Ovary (tissue), 9 donors: ENCODE measurements around the gene CACNA2D3. TPM values are rescaled to one million over a fixed set of nuclear protein-coding genes. Genes with fewer than 3 reads are reported as not detected.

Source experiments
- DNase-seq, 5 donors: peaks; one replicate each; pipeline ENCODE4 v3.0.0-alpha.2; 2019 to 2020
- H3K27ac ChIP-seq, 2 donors: fragments of 200-600 bp; one replicate each; pipeline versions ENCODE4 v1.5.1 to v1.8.0; 2019 to 2022
- H3K27me3 ChIP-seq: fragments of 200-600 bp; one replicate; pipeline ENCODE4 v1.8.0; 2022
- H3K36me3 ChIP-seq: fragments of 200-600 bp; sonication (generic); one replicate; pipeline ENCODE4 v1.5.1; 2019
- H3K4me1 ChIP-seq: one replicate; pipeline ENCODE4 v1.8.1; 2013; ENCODE audit warnings: mild to moderate bottlenecking, moderate library complexity; ENCODE audit not compliant: insufficient read depth
- H3K4me3 ChIP-seq: fragments of 200-600 bp; sonication (generic); one replicate; pipeline ENCODE4 v1.5.1; 2017
- H3K9me3 ChIP-seq, 2 donors: fragments of 200-600 bp in 1 of 2; sonication (generic) in 1 of 2; one replicate each; pipeline versions ENCODE4 v1.5.1 to v1.8.1; 2013 to 2019; ENCODE audit warnings: mild to moderate bottlenecking in 1 of 2, moderate library complexity in 1 of 2
- EP300 ChIP-seq: sonication (generic); formaldehyde crosslinking; IDR thresholded peaks from one replicate; pipeline ENCODE4 v1.6.1; 2017; ENCODE audit warnings: antibody characterized with exemption
- POLR2A ChIP-seq: fragments of 450-650 bp; IDR thresholded peaks from one replicate; pipeline ENCODE4 v1.6.1; 2017; ENCODE audit warnings: antibody characterized with exemption, mild to moderate bottlenecking, moderate library complexity
- WGBS, 3 donors: extraction: QIAGEN DNeasy Blood & Tissue Kit in 1 of 3; methylation state at CpG; one replicate each; pipeline versions ENCODE4 v1.1.5 to v1.1.7; 2013 to 2017; 5-methylcytosine and 5-hydroxymethylcytosine counted together
- intact Hi-C, 4 donors: fragments of 100-400 bp; cut with DNase I; formaldehyde crosslinking; loops; one replicate each; pipeline versions ENCODE4 v1.11.0 to v1.15.1; 2022 to 2023
- polyA plus RNA-seq, 2 donors: library from polyadenylated mRNA; stranded (reverse); fragments of 200-250 nt in 1 of 2; fragments of 350-450 nt in 1 of 2; fragmentation: Illumina TruSeq in 1 of 2; extraction: RNeasy Lipid Tissue Mini Kit (QIAGEN cat#74804) in 1 of 2; gene quantifications; one replicate each; pipeline ENCODE4 v1.2.3, GENCODE V29; 2013 to 2014
- total RNA-seq, 7 donors: library from RNA; depleted of rRNA in 2 of 7; stranded (reverse); fragments of >200 nt in 2 of 7; fragmentation: NEBNext Ultra II Directional in 3 of 7; extraction: Animal tissue kit (Norgen Biotek cat#: 25700) in 3 of 7; gene quantifications; one replicate each; pipeline versions ENCODE4 v1.1.0 to v1.2.4, GENCODE V29; 2016 to 2023
- TF ChIP-seq, protein P1 (sequence below), 3 donors: fragments of 450-650 bp in 2 of 3; fragments of 200-600 bp in 1 of 3; IDR thresholded peaks; one replicate each; pipeline versions ENCODE4 v1.5.1 to v1.8.0; 2016 to 2022; ENCODE audit warnings: antibody characterized with exemption in 3 of 3, mild to moderate bottlenecking in 1 of 3
- donor health status: DM: no; HTN: no; CAD: no; lungs with moderate emphysema.
- donor health status: DM: no; HTN: no; CAD: no.
- donor health status: Bipolar disorder and iron deficiency.
- donor health status: DM: yes; HTN: yes; CAD: no.
- donor health status: DM: no; HTN: no; CAD: no.
- donor health status: DM: yes; HTN: yes; CAD: no.

Gene CACNA2D3
- total and polyA plus RNA-seq, 9 donors: 2.0 to 10.1 (median 4.7) TPM

- Histone ChIP-seq H3K36me3 (no peaks in the 10 kb centered on the region), H3K27me3 (no peaks in the 10 kb centered on the region), H3K4me1 (no peaks in the 10 kb centered on the region), H3K27ac (no peak overlapping the region), H3K9me3 (no peaks in the 10 kb centered on the region), H3K4me3 (no peak overlapping the region)
- DNase-seq: no peak
- TF ChIP-seq, protein P1, sequence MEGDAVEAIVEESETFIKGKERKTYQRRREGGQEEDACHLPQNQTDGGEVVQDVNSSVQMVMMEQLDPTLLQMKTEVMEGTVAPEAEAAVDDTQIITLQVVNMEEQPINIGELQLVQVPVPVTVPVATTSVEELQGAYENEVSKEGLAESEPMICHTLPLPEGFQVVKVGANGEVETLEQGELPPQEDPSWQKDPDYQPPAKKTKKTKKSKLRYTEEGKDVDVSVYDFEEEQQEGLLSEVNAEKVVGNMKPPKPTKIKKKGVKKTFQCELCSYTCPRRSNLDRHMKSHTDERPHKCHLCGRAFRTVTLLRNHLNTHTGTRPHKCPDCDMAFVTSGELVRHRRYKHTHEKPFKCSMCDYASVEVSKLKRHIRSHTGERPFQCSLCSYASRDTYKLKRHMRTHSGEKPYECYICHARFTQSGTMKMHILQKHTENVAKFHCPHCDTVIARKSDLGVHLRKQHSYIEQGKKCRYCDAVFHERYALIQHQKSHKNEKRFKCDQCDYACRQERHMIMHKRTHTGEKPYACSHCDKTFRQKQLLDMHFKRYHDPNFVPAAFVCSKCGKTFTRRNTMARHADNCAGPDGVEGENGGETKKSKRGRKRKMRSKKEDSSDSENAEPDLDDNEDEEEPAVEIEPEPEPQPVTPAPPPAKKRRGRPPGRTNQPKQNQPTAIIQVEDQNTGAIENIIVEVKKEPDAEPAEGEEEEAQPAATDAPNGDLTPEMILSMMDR (IDR thresholded peaks at IDR 0.05): no peak
- TF ChIP-seq POLR2A (no peak), EP300 (no peak)
- 83 to 92% (median 90%) methylated on average over 2 of the region's 2 CpGs for WGBS, 3 donors
- intact Hi-C loops: loop anchor here in 1 of 4 donors (10.0 kb wide), 1 partner anchor 708 kb away; no protein-coding TSS in a partner anchor
These were observed 424.7 kb downstream of the CACNA2D3 start for GRCh38 chr3:54547051-54547450.

DNA sequence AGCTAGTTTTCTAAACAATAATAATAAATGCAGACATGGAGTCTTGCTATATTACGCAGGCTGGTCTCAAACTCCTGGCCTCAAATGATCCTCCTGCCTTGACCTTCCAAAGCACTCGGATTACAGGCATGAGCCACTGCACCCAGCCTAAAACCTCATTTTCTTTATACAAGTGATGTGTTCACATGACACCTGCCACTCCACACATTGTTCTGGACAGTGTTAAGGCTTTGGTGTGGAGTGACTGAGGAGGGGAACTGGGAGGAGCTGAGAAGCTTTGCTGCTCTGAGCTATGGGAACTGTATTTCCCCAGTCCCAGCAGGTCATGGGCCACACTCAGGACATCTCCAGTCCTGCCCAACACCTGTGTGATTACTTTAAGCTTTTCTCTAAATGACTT is 425.5 kb downstream of the CACNA2D3 start:
- DNase-seq: no peak
- no peaks in the 10 kb centered on the region for H3K27me3 ChIP-seq
- H3K9me3 ChIP-seq: no peaks in the 10 kb centered on the region
- H3K27ac ChIP-seq: no peak overlapping the region
- TF ChIP-seq EP300 (no peak), POLR2A (no peak)
- TF ChIP-seq, protein P1 (IDR thresholded peaks at IDR 0.05): no peak
- intact Hi-C loops: loop anchor here in 1 of 4 donors (10.0 kb wide), 1 partner anchor 707 kb away; no protein-coding TSS in a partner anchor
- no peaks in the 10 kb centered on the region for H3K4me1 ChIP-seq
- H3K36me3 ChIP-seq: no peaks in the 10 kb centered on the region
- WGBS, 3 donors: 87 to 91% (median 91%) methylated on average over 2 of the region's 2 CpGs
- H3K4me3 ChIP-seq: no peak overlapping the region

DNA sequence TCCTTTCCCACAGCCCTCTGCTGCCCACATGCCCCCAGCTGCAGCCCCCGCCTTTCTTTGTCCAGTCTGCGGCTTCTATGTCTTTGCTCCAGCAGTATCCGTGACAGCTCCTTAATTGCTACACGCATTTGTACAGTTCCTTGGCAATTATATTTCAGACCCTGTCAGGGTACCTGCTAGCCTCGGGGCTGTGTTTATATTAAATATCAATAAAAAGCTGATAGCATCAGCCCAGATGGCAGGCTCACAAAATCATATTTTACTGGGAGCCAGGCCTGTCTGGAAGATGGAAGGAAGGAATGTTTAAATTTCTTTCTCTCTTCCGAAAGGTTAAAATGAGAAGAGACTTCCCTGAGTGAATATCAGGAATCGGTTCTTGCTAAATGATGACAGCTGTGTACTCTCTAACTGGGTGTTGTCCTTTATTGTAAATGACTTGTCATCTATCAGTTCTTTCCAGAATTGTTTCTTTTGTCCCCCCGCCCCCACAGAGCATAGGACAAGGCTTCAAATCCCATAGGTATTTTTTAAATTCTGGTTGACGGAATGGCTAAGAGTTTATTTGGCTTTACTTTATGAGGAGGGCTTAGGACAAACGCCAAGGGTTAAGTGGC is 427.4 kb downstream of the CACNA2D3 start:
- H3K36me3 ChIP-seq: no peaks in the 10 kb centered on the region
- no peak for DNase-seq
- H3K4me1 ChIP-seq: no peaks in the 10 kb centered on the region
- no peak overlapping the region for H3K4me3 ChIP-seq
- no peaks in the 10 kb centered on the region for H3K9me3 ChIP-seq
- TF ChIP-seq, protein P1 (IDR thresholded peaks at IDR 0.05): no peak
- no peak for TF ChIP-seq EP300
- no peak for TF ChIP-seq POLR2A
- no peak overlapping the region for H3K27ac ChIP-seq
- WGBS, 3 donors: 79 to 83% (median 83%) methylated on average over 10 of the region's 10 CpGs
- intact Hi-C loops: loop anchor here in 1 of 4 donors (10.0 kb wide), 1 partner anchor 705 kb away; no protein-coding TSS in a partner anchor
- H3K27me3 ChIP-seq: no peaks in the 10 kb centered on the region

DNA sequence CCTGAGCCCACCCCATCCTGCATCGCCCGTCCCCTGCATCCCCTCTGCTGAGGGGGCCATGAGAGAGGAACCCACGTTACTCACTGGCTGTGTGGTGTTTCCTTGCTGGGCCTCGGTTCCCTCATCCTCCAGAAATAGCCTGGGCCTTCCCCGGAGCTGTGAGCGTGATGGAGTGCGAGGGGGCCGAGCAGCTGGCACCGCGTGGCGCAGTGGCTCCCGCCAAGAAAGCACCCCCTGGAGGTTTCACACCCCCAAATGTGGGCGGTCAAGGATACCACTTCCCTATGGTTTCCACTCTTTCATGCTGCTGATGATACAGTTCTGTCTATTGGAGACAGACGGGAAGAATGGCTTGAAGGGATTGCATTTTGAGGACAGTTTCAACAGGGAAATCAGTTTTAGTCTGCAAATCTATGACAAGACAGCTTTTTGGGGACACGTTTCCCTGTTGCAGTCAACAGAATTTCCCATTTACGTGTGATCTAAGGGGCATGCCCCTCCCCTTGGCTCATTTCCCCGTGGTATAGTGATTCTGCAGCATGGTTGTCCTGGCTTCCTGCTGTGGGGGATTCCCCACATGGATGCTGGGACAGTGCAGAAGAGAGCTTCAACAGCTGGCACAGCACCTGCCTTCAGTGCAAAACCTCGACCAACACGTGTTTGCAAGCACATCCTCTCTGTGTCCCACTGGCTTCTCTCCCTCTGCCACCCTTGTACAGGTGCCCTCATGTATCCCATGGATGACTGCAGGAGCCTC is 428.0 kb downstream of the CACNA2D3 start:
- TF ChIP-seq EP300 (no peak), POLR2A (no peak)
- TF ChIP-seq, protein P1 (IDR thresholded peaks at IDR 0.05): no peak
- Histone ChIP-seq H3K27ac (no peak overlapping the region), H3K4me1 (no peaks in the 10 kb centered on the region), H3K4me3 (no peak overlapping the region), H3K27me3 (no peaks in the 10 kb centered on the region), H3K9me3 (no peaks in the 10 kb centered on the region), H3K36me3 (no peaks in the 10 kb centered on the region)
- intact Hi-C loops: no loop called here
- WGBS, 3 donors: 83 to 88% (median 85%) methylated on average over 19 of the region's 19 CpGs
- DNase-seq: no peak
